HepG2 (cell line): ENCODE data around the gene NID1. TPM values are rescaled to one million over a fixed set of nuclear protein-coding genes. Genes with fewer than 3 reads are reported as not detected.

Source experiments
- ATAC-seq: fragments of 200-7000 bp; cut with Tn5 transposase; 3 replicates; pipeline ENCODE4 v1.9.1; 2020; ENCODE audit warnings: mild to moderate bottlenecking, moderate library complexity
- BruUV-seq: library from RNA; stranded (reverse); fragments of 400-500 nt; replicated peaks from 2 replicates; lab custom pipeline; 2021; lab: Mats Ljungman, UMichigan
- CTCF ChIA-PET: fragments of 300-600 bp; formaldehyde crosslinking; extraction: SDS; loops from one replicate; lab custom pipeline; 2021; ENCODE audit warnings: low total read pairs, inconsistent platforms, low intra/inter-chr PET ratio; lab: Yijun Ruan, JAX
- POLR2A ChIA-PET: fragments of 350-600 bp; sonication (Branson Sonifier 250); formaldehyde crosslinking; loops from one replicate; lab custom pipeline; 2020; ENCODE audit warnings: antibody characterized with exemption, inconsistent platforms; lab: Yijun Ruan, JAX
- DNase-seq: peaks from one replicate; pipeline ENCODE4 v3.0.0-alpha.2; 2015; ENCODE audit warnings: low spot score
- FAIRE-seq: peaks from 3 replicates; lab custom pipeline; 2011; peaks lifted over from hg19 to GRCh38; lab: Jason Lieb, UNC
- H2AFZ ChIP-seq: one replicate; pipeline ENCODE4 v1.6.1; 2011; ENCODE audit warnings: low read length, inconsistent platforms
- H3K27ac ChIP-seq: fragments of 300-600 bp; 3 replicates; pipeline ENCODE4 v1.8.0; 2011; ENCODE audit warnings: mixed run types, mild to moderate bottlenecking, mixed read lengths, low read length, inconsistent platforms; ENCODE audit not compliant: insufficient read depth; ENCODE audit errors: extremely low read length
- H3K27me3 ChIP-seq, 2 experiments: fragments of 200-600 bp in 1 of 2; 2 replicates in 1 of 2; 3 replicates in 1 of 2; pipeline versions ENCODE4 v1.6.0 to v1.8.0; 2011; ENCODE audit warnings: low read length in 2 of 2, mild to moderate bottlenecking in 2 of 2, moderate library complexity in 2 of 2, inconsistent platforms in 1 of 2; ENCODE audit not compliant: insufficient read depth in 2 of 2, control insufficient read depth in 1 of 2
- H3K36me3 ChIP-seq, 2 experiments: fragments of 200-600 bp in 1 of 2; replicated peaks in 1 of 2; 2 replicates in 1 of 2; 3 replicates in 1 of 2; pipeline versions ENCODE4 v1.5.1 to v1.8.0; 2011; ENCODE audit warnings: low read length in 2 of 2, inconsistent platforms in 1 of 2; ENCODE audit not compliant: insufficient read depth in 2 of 2, control insufficient read depth in 1 of 2
- H3K4me1 ChIP-seq: 2 replicates; pipeline ENCODE4 v1.5.1; 2012; ENCODE audit warnings: low read length, inconsistent platforms; ENCODE audit not compliant: insufficient read depth
- H3K4me2 ChIP-seq: 2 replicates; pipeline ENCODE4 v1.6.0; 2011; ENCODE audit warnings: low read depth, low read length, inconsistent platforms
- H3K4me3 ChIP-seq, 3 experiments: fragments of 200-600 bp in 1 of 3; sonication (generic), shearing (Covaris generic) in 1 of 3; replicated peaks in 1 of 3; 2 replicates each; pipeline ENCODE4 v1.5.1; 2011 to 2016; ENCODE audit warnings: low read length in 3 of 3, inconsistent platforms in 2 of 3, low read depth in 2 of 3, mild to moderate bottlenecking in 2 of 3, control low read depth in 1 of 3, mixed read lengths in 1 of 3; ENCODE audit not compliant: insufficient read depth in 1 of 3
- H3K79me2 ChIP-seq: one replicate; pipeline ENCODE4 v1.6.1; 2011; ENCODE audit warnings: low read length, inconsistent platforms; ENCODE audit not compliant: insufficient read depth
- H3K9ac ChIP-seq: 2 replicates; pipeline ENCODE4 v1.6.0; 2011; ENCODE audit warnings: mild to moderate bottlenecking, low read depth, low read length, inconsistent platforms; ENCODE audit not compliant: insufficient read depth
- H3K9me3 ChIP-seq: 2 replicates; pipeline ENCODE4 v1.5.1; 2012; ENCODE audit warnings: mild to moderate bottlenecking, low read length
- H4K20me1 ChIP-seq: 2 replicates; pipeline ENCODE4 v1.6.0; 2011; ENCODE audit warnings: inconsistent platforms, mild to moderate bottlenecking, low read length, moderate library complexity; ENCODE audit not compliant: insufficient read depth
- ARNT ChIP-seq: fragments of 450-650 bp; IDR thresholded peaks from 2 replicates; pipeline ENCODE4 v1.6.1; 2017
- BRD4 ChIP-seq: sonication (generic); formaldehyde crosslinking; IDR thresholded peaks from 2 replicates; pipeline ENCODE4 v1.4.0; 2020; ENCODE audit warnings: missing genetic modification reagents
- EED ChIP-seq: sonication (generic); formaldehyde crosslinking; IDR thresholded peaks from 2 replicates; pipeline ENCODE4 v1.5.0; 2020; ENCODE audit warnings: mild to moderate bottlenecking, missing genetic modification reagents
- FOXA1 ChIP-seq, 2 experiments: fragments of 450-650 bp in 1 of 2; sonication (generic) in 1 of 2; formaldehyde crosslinking in 1 of 2; IDR thresholded peaks; 2 replicates each; pipeline versions ENCODE4 v1.4.0 to v1.6.1; 2016 to 2020; ENCODE audit warnings: missing genetic modification reagents in 1 of 2
- NR2C2 ChIP-seq: sonication (generic); formaldehyde crosslinking; IDR thresholded peaks from 2 replicates; pipeline ENCODE4 v1.4.0; 2020; ENCODE audit warnings: missing genetic modification reagents, mild to moderate bottlenecking, moderate library complexity, borderline replicate concordance
- PHF8 ChIP-seq: sonication (generic); formaldehyde crosslinking; IDR thresholded peaks from 2 replicates; pipeline ENCODE4 v1.5.0; 2020; ENCODE audit warnings: missing genetic modification reagents
- SALL2 ChIP-seq: sonication (generic); formaldehyde crosslinking; IDR thresholded peaks from 2 replicates; pipeline ENCODE4 v1.8.1; 2023; ENCODE audit warnings: mild to moderate bottlenecking, missing genetic modification reagents, inconsistent platforms
- TGIF2 ChIP-seq: IDR thresholded peaks from 2 replicates; pipeline ENCODE4 v1.6.1; 2016; ENCODE audit warnings: control low read depth, missing compliant biosample characterization
- ZBTB44 ChIP-seq: sonication (generic); formaldehyde crosslinking; IDR thresholded peaks from 2 replicates; pipeline ENCODE4 v1.4.0; 2020; ENCODE audit warnings: missing genetic modification reagents
- ZBTB7A ChIP-seq: sonication (generic); formaldehyde crosslinking; IDR thresholded peaks from 2 replicates; pipeline ENCODE4 v1.8.0; 2022; ENCODE audit warnings: mild to moderate bottlenecking, missing genetic modification reagents
- ZFP36L2 ChIP-seq: sonication (generic); formaldehyde crosslinking; IDR thresholded peaks from 2 replicates; pipeline ENCODE4 v1.4.0; 2020; ENCODE audit warnings: missing genetic modification reagents
- ZNF430 ChIP-seq: sonication (generic); formaldehyde crosslinking; IDR thresholded peaks from 2 replicates; pipeline ENCODE4 v1.9.0; 2021; ENCODE audit warnings: mild to moderate bottlenecking, missing genetic modification reagents
- ZNF431 ChIP-seq: sonication (generic); formaldehyde crosslinking; IDR thresholded peaks from 2 replicates; pipeline ENCODE4 v1.9.0; 2022; ENCODE audit warnings: missing genetic modification reagents, low read depth, mild to moderate bottlenecking, borderline replicate concordance
- ZNF441 ChIP-seq: sonication (generic); formaldehyde crosslinking; IDR thresholded peaks from 2 replicates; pipeline ENCODE4 v1.7.0; 2021; ENCODE audit warnings: missing genetic modification reagents, borderline replicate concordance
- ZNF615 ChIP-seq: sonication (generic); formaldehyde crosslinking; IDR thresholded peaks from 2 replicates; pipeline ENCODE4 v1.5.0; 2020; ENCODE audit warnings: mild to moderate bottlenecking, missing genetic modification reagents, borderline replicate concordance
- ZNF704 ChIP-seq: sonication (generic); formaldehyde crosslinking; IDR thresholded peaks from 2 replicates; pipeline ENCODE4 v1.8.1; 2023; ENCODE audit warnings: mild to moderate bottlenecking, inconsistent platforms, moderate library complexity, missing genetic modification reagents, borderline replicate concordance
- WGBS: methylation state at CpG from one replicate; pipeline ENCODE4 v1.1.6; 2017; ENCODE audit warnings: low lambda C conversion rate; 5-methylcytosine and 5-hydroxymethylcytosine counted together
- in situ Hi-C: cut with HindIII; loops from 2 replicates; pipeline ENCODE4 v1.10.0; 2017; ENCODE audit warnings: low pct_unique_long_range_greater_than_20kb; ENCODE audit not compliant: extremely low pct_ligation_motif_present
- intact Hi-C: fragments of 100-400 bp; cut with micrococcal nuclease; formaldehyde crosslinking; loops from one replicate; pipeline ENCODE4 v1.10.0; 2022; ENCODE audit not compliant: unreplicated experiment
- polyA plus RNA-seq, 8 experiments: library from polyadenylated mRNA; depleted of rRNA in 3 of 8; stranded (reverse) in 7 of 8; unstranded in 1 of 8; fragments of >200 nt; fragmentation: Illumina TruSeq in 4 of 8; extraction: Trizol in 4 of 8; gene quantifications; 2 replicates each; pipeline versions ENCODE4 v1.2.1 to v1.2.3, GENCODE V29; 2011 to 2016; ENCODE audit warnings: low read depth in 4 of 8, missing spikeins in 1 of 8, mixed read lengths in 1 of 8; ENCODE audit not compliant: insufficient read depth in 1 of 8
- total RNA-seq, 5 experiments: library from RNA; depleted of rRNA; stranded (reverse); fragments of >200 nt; fragmentation: Illumina TruSeq; extraction: Trizol; gene quantifications; 2 replicates each; pipeline ENCODE4 v1.2.3, GENCODE V29; 2016; ENCODE audit warnings: low read depth in 1 of 5

The NID1 gene
- total and polyA plus RNA-seq, 2 of the 13 experiments (the other 11 are each of a cell fraction or from before 2014, with no cell fraction given), result 50.2 to 56.1 TPM

- TF ChIP-seq ZNF441 (CRISPR knock-in tag) (no peak), BRD4 (CRISPR knock-in tag) (no peak), NR2C2 (no peak), ZNF704 (no peak), ZNF431 (CRISPR knock-in tag) (no peak)
- ChIA-PET POLR2A (no interaction called here), CTCF (no interaction called here)
- intact Hi-C loops (no loop called here), in situ Hi-C loops (no loop called here)
- H3K27ac ChIP-seq, result no peak overlapping the region
- peaks cover 2% of the 10 kb centered on the region for H3K79me2 ChIP-seq
- H4K20me1 ChIP-seq, result no peaks in the 10 kb centered on the region
- H3K27me3 ChIP-seq, result no peaks in the 10 kb centered on the region
- ATAC-seq (no peak), DNase-seq (no peak), FAIRE-seq (no peak)
- no peak overlapping the region for H2AFZ ChIP-seq
- BruUV-seq, result no TSS peak
- WGBS, result 95% methylated on average over 14 of the region's 14 CpGs
- H3K9me3 ChIP-seq, result no peaks in the 10 kb centered on the region
- H3K4me1 ChIP-seq, result no peaks in the 10 kb centered on the region
- no peak overlapping the region for H3K9ac ChIP-seq
- no peak overlapping the region for H3K4me3 ChIP-seq
- H3K4me2 ChIP-seq, result no peak overlapping the region
- peaks cover 40 to 79% of the 10 kb centered on the region in 2 experiments; a peak in 4 of 5 replicates for H3K36me3 ChIP-seq
Observed at GRCh38 chr1:236025836-236026235, 39.1 kb downstream of the NID1 start.

GRCh38 chr1:236024641-236025040, 40.2 kb downstream of the NID1 start:
- H3K9ac ChIP-seq, result no peak overlapping the region
- CTCF ChIA-PET, result no interaction called here
- peaks cover 39 to 81% of the 10 kb centered on the region in 2 experiments; a peak in 4 of 5 replicates for H3K36me3 ChIP-seq
- H2AFZ ChIP-seq, result no peak overlapping the region
- no TSS peak for BruUV-seq
- TF ChIP-seq ZNF615 (no peak), ARNT (no peak), TGIF2 (CRISPR knock-in tag) (no peak), ZBTB7A (CRISPR knock-in tag) (no peak), ZNF430 (CRISPR knock-in tag) (no peak), ZBTB44 (CRISPR knock-in tag) (no peak), ZFP36L2 (CRISPR knock-in tag) (no peak), FOXA1 (IDR thresholded peaks at IDR 0.05) (no peak), FOXA1 (CRISPR knock-in tag; IDR thresholded peaks at IDR 0.05) (no peak), SALL2 (no peak), EED (CRISPR knock-in tag) (no peak), PHF8 (CRISPR knock-in tag) (no peak)
- TF ChIP-seq, all 625 proteins: peak for 0
- in situ Hi-C loops (no loop called here), intact Hi-C loops (no loop called here)
- Histone ChIP-seq H3K4me2 (no peak overlapping the region), H3K27me3 (no peaks in the 10 kb centered on the region), H3K9me3 (no peaks in the 10 kb centered on the region), H3K4me3 (no peak overlapping the region), H3K79me2 (peaks cover 2% of the 10 kb centered on the region), H3K4me1 (no peaks in the 10 kb centered on the region), H3K27ac (no peak overlapping the region), H4K20me1 (no peaks in the 10 kb centered on the region)
- POLR2A ChIA-PET, result no interaction called here
- DNase-seq, result no peak
- no peak for FAIRE-seq
- no peak for ATAC-seq
- WGBS, result 97% methylated on average over 7 of the region's 7 CpGs
